Ishikawa (cell line): ENCODE measurements around the gene DOCK1.

Source experiments
- CEBPB ChIP-seq: IDR thresholded peaks from 2 replicates; pipeline ENCODE4 v1.6.1; 2012
- EP300 ChIP-seq: IDR thresholded peaks from 2 replicates; pipeline ENCODE4 v1.6.1; 2012; ENCODE audit warnings: borderline replicate concordance
- TAF1 ChIP-seq: IDR thresholded peaks from 2 replicates; pipeline ENCODE4 v1.6.1; 2012; ENCODE audit warnings: low read depth, mild to moderate bottlenecking
- TCF12 ChIP-seq: IDR thresholded peaks from 2 replicates; pipeline ENCODE4 v1.6.1; 2012; ENCODE audit warnings: low read depth
- YY1 ChIP-seq: IDR thresholded peaks from 2 replicates; pipeline ENCODE4 v1.6.1; 2012; ENCODE audit warnings: low read depth
- ZBTB7A ChIP-seq: IDR thresholded peaks from 2 replicates; pipeline ENCODE4 v1.6.1; 2012; ENCODE audit warnings: low read depth
- TF ChIP-seq, protein P1 (sequence below): IDR thresholded peaks from 2 replicates; pipeline ENCODE4 v1.6.1; 2012
- TF ChIP-seq, protein P2 (sequence below): IDR thresholded peaks from 2 replicates; pipeline ENCODE4 v1.6.1; 2012

DNA sequence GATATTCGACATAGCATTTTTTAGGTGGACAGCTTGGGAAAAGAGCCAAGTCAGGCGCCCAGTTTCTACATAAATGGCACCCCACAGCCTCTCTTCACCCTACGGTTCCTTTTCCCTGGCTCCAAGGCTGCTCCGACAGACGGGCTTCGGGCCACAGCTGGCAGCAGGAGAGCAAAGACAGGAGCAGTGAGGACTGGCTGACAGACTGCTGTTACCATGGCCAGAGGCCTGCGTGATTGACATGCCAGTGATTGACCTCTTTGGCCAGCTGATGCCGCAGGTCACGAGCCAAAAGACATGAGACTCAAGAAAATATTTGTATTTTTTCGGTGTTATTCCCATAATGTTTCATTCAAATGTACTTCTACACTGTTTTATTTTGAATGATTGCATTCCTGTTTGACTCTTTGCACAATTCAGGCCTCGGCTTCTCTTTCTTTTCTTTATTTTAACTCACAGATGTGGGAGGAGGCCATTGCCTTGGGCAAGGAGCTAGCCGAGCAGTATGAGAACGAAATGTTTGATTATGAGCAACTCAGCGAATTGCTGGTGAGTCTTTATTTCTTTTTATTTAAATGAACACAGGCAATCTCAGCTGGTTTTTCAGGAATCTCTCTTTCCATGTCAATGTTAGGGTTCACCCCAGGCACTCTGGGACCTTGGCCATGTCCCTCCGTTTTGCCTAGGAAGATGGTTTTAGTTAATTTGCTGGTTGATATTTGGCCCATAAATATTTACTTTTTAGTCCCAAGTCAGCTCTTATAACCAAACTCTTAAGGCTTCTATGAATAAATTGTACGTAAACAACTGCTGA lies 497.6 kb downstream of the DOCK1 start:
- no peak for TF ChIP-seq TAF1
- TF ChIP-seq, protein P1, sequence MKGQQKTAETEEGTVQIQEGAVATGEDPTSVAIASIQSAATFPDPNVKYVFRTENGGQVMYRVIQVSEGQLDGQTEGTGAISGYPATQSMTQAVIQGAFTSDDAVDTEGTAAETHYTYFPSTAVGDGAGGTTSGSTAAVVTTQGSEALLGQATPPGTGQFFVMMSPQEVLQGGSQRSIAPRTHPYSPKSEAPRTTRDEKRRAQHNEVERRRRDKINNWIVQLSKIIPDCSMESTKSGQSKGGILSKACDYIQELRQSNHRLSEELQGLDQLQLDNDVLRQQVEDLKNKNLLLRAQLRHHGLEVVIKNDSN: no peak
- no peak for TF ChIP-seq EP300
- no peak for TF ChIP-seq ZBTB7A
- TF ChIP-seq, protein P2, sequence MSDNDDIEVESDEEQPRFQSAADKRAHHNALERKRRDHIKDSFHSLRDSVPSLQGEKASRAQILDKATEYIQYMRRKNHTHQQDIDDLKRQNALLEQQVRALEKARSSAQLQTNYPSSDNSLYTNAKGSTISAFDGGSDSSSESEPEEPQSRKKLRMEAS: no peak
- TF ChIP-seq YY1: no peak
- TF ChIP-seq CEBPB: no peak
- no peak for TF ChIP-seq TCF12
